GM18526 (cell line): ENCODE data around the gene HSPB7.

Experiments used
- POLR2A ChIP-seq: IDR thresholded peaks from 3 replicates; pipeline ENCODE4 v1.6.1; 2011; ENCODE audit not compliant: insufficient read length; ENCODE audit errors: extremely low read depth

The HSPB7 gene

DNA sequence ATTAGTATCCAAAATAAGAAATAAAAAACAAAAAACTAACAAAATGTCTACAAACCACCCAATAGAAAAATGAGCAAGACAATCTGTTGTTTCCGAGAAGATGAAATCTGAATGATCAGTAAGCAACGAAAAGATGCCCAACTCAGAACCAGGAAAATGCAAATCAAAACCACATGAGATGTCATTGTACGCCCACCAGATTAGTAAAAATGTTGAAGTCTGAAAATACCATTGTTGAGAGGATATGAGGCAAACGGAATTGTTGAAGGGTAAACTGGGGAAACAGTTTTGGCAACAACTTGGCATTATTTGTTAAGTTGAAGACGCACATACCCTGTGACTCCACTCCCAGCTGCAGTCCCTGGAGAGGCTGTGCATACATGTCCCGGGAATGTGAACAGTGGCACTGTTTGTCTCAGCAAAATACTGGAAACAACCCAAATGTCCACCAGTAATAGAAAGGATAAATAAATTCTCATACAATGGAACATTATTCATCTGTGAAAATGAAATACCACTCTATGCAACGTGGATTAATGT, 52.5 kb downstream of the HSPB7 start:
- no peak for TF ChIP-seq POLR2A
